ENCODE results near the gene LYZL1. TPM values are rescaled to one million over a fixed set of nuclear protein-coding genes. Genes with fewer than 3 reads are reported as not detected.

Gene LYZL1
- total and polyA plus RNA-seq, 7 donors, result not detected

- TF ChIP-seq CTCF (IDR thresholded peaks at IDR 0.05), result no peak
- ATAC-seq (no peak), DNase-seq (no peak)
- Histone ChIP-seq H3K4me1 (no peaks in the 10 kb centered on the region), H3K27ac (no peak overlapping the region), H3K27me3 (ENCODE audit: insufficient read depth in 3 of 3, low read length in 2 of 3) (peaks cover 0 to 3% (median 0%) of the 10 kb centered on the region in 3 donors), H3K36me3 (ENCODE audit: insufficient read depth in 1 of 2, low read depth in 1 of 2) (no peaks in the 10 kb centered on the region), H3K9me3 (peaks cover 25% of the 10 kb centered on the region), H3K4me3 (no peak overlapping the region)
- intact Hi-C loops (cut with DNase I), result no loop called here
- WGBS, 3 donors, result 45 to 67% (median 61%) methylated on average over 2 of the region's 2 CpGs
Observed at GRCh38 chr10:29295813-29296212, 6.9 kb downstream of the LYZL1 start.

- Histone ChIP-seq H3K36me3 (ENCODE audit: insufficient read depth in 1 of 2, low read depth in 1 of 2) (no peaks in the 10 kb centered on the region), H3K4me1 (no peaks in the 10 kb centered on the region), H3K4me3 (no peak overlapping the region), H3K27me3 (ENCODE audit: insufficient read depth in 3 of 3, low read length in 2 of 3) (peaks cover 0 to 3% (median 0%) of the 10 kb centered on the region in 3 donors), H3K9me3 (peaks cover 25% of the 10 kb centered on the region), H3K27ac (no peak overlapping the region)
- no peak for DNase-seq
- no peak for TF ChIP-seq CTCF (IDR thresholded peaks at IDR 0.05)
- intact Hi-C loops (cut with DNase I), result no loop called here
- WGBS, 3 donors, result 64 to 74% (median 70%) methylated on average over 1 of the region's 1 CpG
- ATAC-seq, result no peak
Observed at GRCh38 chr10:29297678-29298077, 8.8 kb downstream of the LYZL1 start.

DNA sequence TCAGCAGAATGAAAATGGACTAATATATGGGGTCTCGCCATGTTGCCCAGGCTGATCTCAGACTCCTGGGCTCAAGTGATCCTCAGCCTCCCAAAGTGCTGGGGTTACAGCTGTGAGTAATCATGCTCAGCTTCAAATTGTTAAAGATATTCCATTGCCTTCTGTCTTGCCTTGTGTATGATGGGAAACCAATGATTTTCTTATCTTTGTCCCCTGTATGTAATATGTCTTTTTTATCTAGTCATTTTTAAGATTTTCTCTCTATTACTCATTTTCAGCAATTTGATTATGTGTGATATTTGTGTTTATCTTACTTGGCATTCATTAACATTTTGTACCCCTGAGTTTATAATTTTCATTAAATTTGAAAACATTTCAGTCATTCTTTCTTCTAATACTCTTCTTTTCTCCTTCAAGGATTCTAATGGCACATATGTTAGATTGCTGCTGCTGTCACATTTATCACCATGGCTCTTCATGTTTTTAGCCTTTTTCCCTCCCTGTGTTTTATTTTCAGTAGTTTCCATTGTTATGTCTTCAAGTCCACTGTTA lies 12.6 kb downstream of the LYZL1 start:
- Histone ChIP-seq H3K9me3 (peaks cover 14% of the 10 kb centered on the region), H3K27ac (no peak overlapping the region), H3K27me3 (ENCODE audit: insufficient read depth in 3 of 3, low read length in 2 of 3) (peaks cover 0 to 3% (median 0%) of the 10 kb centered on the region in 3 donors), H3K4me1 (no peaks in the 10 kb centered on the region), H3K36me3 (ENCODE audit: insufficient read depth in 1 of 2, low read depth in 1 of 2) (no peaks in the 10 kb centered on the region), H3K4me3 (no peak overlapping the region)
- intact Hi-C loops (cut with DNase I), result loop anchor here (5.0 to 10.0 kb wide), 3 partner anchors 64 to 639 kb away; no protein-coding TSS in a partner anchor
- 95 to 100% (median 100%) methylated on average over 1 of the region's 1 CpG for WGBS, 3 donors
- no peak for DNase-seq
- no peak for ATAC-seq
- TF ChIP-seq CTCF (IDR thresholded peaks at IDR 0.05), result no peak

- DNase-seq (no peak), ATAC-seq (no peak)
- no peak overlapping the region for H3K4me3 ChIP-seq
- no peaks in the 10 kb centered on the region for H3K4me1 ChIP-seq
- H3K27ac ChIP-seq, result no peak overlapping the region
- no peaks in the 10 kb centered on the region for H3K36me3 ChIP-seq (ENCODE audit: insufficient read depth in 1 of 2, low read depth in 1 of 2)
- TF ChIP-seq CTCF (IDR thresholded peaks at IDR 0.05), result no peak
- peaks cover 0 to 3% (median 0%) of the 10 kb centered on the region in 3 donors for H3K27me3 ChIP-seq (ENCODE audit: insufficient read depth in 3 of 3, low read length in 2 of 3)
- WGBS, 3 donors, result 88 to 96% (median 96%) methylated on average over 10 of the region's 10 CpGs
- intact Hi-C loops (cut with DNase I), result loop anchor here (2.0 to 10.0 kb wide), 4 partner anchors 65 to 674 kb away; no protein-coding TSS in a partner anchor
- peaks cover 7% of the 10 kb centered on the region for H3K9me3 ChIP-seq
Observed at GRCh38 chr10:29302499-29302898, 13.6 kb downstream of the LYZL1 start.
